ENCODE results near the gene TP73.

Gene TP73

DNA sequence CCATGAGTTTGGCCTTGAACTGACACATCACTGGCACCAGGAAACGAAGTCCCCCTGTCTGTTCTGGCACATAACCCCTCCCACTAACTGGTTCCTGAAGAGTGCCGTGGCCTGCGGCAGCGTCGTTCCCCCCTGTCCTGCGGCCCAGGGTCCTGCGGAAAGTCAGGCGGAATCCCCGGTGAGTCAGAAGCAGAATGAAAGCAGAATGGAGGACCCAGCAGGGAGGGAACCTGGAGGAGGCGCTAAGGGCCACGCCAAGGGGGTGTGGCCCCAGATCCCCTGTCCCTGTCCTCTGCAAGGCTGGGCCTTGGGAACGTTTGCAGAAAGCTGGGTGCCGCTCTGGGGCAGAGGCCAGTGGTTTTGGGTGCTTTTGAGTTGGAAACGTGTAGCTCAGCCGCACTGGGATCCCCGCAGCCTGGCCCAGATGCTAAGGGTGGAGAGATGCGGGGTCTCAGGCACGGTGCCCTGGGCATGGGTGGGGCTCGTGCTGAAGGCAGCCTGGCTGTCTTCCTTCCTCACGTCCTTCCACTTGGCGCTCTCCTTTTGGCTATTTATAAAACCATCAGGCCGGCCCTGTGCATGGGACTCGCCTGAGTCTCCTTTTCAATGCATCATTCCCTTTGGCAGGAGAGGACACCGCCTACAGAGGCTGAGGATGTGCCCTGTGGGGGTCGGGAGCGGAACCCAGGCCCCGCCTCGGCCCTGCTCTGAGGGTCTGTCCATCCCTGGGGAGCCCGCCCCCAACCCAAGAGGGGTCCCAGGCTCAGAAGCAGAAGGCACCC lies 36.2 kb downstream of the TP73 start:
- TF ChIP-seq, protein P1, sequence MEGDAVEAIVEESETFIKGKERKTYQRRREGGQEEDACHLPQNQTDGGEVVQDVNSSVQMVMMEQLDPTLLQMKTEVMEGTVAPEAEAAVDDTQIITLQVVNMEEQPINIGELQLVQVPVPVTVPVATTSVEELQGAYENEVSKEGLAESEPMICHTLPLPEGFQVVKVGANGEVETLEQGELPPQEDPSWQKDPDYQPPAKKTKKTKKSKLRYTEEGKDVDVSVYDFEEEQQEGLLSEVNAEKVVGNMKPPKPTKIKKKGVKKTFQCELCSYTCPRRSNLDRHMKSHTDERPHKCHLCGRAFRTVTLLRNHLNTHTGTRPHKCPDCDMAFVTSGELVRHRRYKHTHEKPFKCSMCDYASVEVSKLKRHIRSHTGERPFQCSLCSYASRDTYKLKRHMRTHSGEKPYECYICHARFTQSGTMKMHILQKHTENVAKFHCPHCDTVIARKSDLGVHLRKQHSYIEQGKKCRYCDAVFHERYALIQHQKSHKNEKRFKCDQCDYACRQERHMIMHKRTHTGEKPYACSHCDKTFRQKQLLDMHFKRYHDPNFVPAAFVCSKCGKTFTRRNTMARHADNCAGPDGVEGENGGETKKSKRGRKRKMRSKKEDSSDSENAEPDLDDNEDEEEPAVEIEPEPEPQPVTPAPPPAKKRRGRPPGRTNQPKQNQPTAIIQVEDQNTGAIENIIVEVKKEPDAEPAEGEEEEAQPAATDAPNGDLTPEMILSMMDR (IDR thresholded peaks at IDR 0.05; ENCODE audit: low read depth, low read length): no peak
- no peak for DNase-seq (ENCODE audit: extremely low read depth, low read depth)

DNA sequence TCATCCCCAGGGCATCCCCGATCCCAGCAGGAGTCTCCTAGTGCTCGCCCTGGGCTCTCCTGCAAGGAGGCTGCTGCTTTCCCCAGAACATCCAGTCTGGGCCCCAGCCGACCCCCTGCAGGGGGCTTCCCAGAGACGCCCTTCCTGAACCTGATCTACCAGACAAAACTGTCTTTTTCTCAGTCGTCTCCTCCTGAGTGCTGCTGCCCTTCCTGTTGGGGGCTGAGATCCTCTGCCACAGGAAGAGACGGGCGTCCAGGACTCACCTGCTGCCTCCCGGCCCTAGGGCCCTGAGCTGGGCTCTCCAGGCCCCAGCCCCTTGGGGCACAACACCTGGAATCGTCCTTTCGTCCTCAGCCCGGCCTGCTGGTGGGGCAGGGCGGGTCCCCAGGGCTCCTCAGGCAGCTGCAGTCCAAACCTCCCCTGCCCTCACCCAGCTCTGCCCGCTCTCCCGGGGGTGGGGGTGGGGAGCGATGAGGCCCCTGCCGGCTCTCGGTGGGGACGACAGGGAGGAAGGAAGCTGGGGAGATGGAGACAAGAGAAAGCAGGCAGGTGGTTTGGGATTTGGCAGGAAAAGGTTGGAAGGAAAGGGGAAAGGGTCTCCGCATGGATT lies 36.9 kb downstream of the TP73 start:
- TF ChIP-seq, protein P1 (IDR thresholded peaks at IDR 0.05; ENCODE audit: low read depth, low read length): no peak
- DNase-seq (ENCODE audit: extremely low read depth, low read depth): no peak

GRCh38 chr1:3690282-3691065 lies 38.2 kb downstream of the TP73 start:
- DNase-seq (ENCODE audit: extremely low read depth, low read depth): no peak

GRCh38 chr1:3691421-3692204 lies 39.3 kb downstream of the TP73 start:
- DNase-seq (ENCODE audit: extremely low read depth, low read depth): no peak

More at GRCh38 chr1:3690282-3691065, 38.2 kb downstream of the TP73 start:
- TF ChIP-seq, protein P1 (IDR thresholded peaks at IDR 0.05; ENCODE audit: low read depth, low read length): no peak

DNA sequence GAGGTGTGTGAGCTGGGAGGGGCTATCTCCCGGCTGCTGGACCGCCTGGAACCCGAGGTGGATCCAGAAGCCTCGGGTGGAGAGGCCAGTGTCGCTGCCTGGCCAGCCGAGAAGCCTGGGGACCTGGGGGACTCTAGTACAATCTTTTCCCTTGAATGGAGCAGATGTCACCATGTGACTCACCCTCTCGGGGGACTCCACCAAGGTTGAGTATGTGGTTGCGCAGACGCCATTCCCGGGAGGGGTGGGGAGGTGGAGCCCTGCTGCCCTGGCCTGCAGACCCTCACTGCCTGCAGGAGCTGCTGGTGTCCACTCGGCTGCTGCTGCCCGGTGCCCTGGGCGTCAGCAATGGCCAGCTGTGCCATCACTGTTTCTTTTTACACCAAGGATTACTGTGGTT lies 40.3 kb downstream of the TP73 start:
- no peak for DNase-seq (ENCODE audit: extremely low read depth, low read depth)
- TF ChIP-seq, protein P1 (IDR thresholded peaks at IDR 0.05; ENCODE audit: low read depth, low read length): no peak

More at GRCh38 chr1:3691421-3692204, 39.3 kb downstream of the TP73 start:
- TF ChIP-seq, protein P1 (IDR thresholded peaks at IDR 0.05; ENCODE audit: low read depth, low read length): no peak

GRCh38 chr1:3693321-3693720 lies 41.0 kb downstream of the TP73 start:
- DNase-seq (ENCODE audit: extremely low read depth, low read depth): no peak
- TF ChIP-seq, protein P1 (IDR thresholded peaks at IDR 0.05; ENCODE audit: low read depth, low read length): no peak
